HCT116 (cell line): ENCODE data around the gene ENPP4. TPM values are rescaled to one million over a fixed set of nuclear protein-coding genes. Genes with fewer than 3 reads are reported as not detected.

Experiments
- ATAC-seq: fragments of 200-7000 bp; cut with Tn5 transposase; 2 replicates; pipeline ENCODE4 v1.9.1; 2020; ENCODE audit warnings: mild to moderate bottlenecking, moderate library complexity
- BruUV-seq: library from RNA; stranded (reverse); fragments of 400-500 nt; replicated peaks from 2 replicates; lab custom pipeline; 2021; lab: Mats Ljungman, UMichigan
- CTCF ChIA-PET: fragments of 300-600 bp; sonication (Branson Sonifier 250); formaldehyde crosslinking; loops from one replicate; lab custom pipeline; 2021; ENCODE audit warnings: antibody characterized with exemption; lab: Charles Lee
- POLR2A ChIA-PET: fragments of 300-600, 350-600 bp; sonication (Branson Sonifier 250); formaldehyde crosslinking; loops from one replicate; lab custom pipeline; 2021; ENCODE audit warnings: antibody characterized with exemption; lab: Charles Lee
- RAD21 ChIA-PET, 2 experiments: fragments of 300-600 bp; sonication (Branson Sonifier 250); formaldehyde crosslinking; loops; one replicate each; lab custom pipeline; 2023; ENCODE audit warnings: low total read pairs in 2 of 2; ENCODE audit not compliant: uncharacterized antibody in 2 of 2, unreplicated experiment in 2 of 2, low non-redundant PET in 1 of 2; lab: Charles Lee
- DNase-seq: peaks from one replicate; pipeline ENCODE4 v3.0.0-alpha.2; 2010; ENCODE audit warnings: low read depth, low spot score
- H2AFZ ChIP-seq: fragments of 200-600 bp; shearing (Covaris generic), sonication (generic); 2 replicates; pipeline ENCODE4 v1.6.1; 2017; ENCODE audit warnings: low read depth, mixed run types, mixed read lengths, antibody characterized with exemption, low read length; ENCODE audit not compliant: poor library complexity, severe bottlenecking
- H3K27ac ChIP-seq: 2 replicates; pipeline ENCODE4 v1.5.1; 2012; ENCODE audit warnings: low read depth, low read length
- H3K27me3 ChIP-seq: fragments of 200-600 bp; sonication (generic); 2 replicates; pipeline ENCODE4 v1.6.1; 2016; ENCODE audit warnings: mixed run types, low read length, mixed read lengths; ENCODE audit not compliant: insufficient read depth
- H3K36me3 ChIP-seq, 2 experiments: fragments of 200-500 bp in 1 of 2; fragments of 200-600 bp in 1 of 2; sonication (Bioruptor generic) in 1 of 2; sonication (generic) in 1 of 2; 2 replicates each; pipeline versions ENCODE4 v1.5.1 to v1.6.1; 2014 to 2016; ENCODE audit warnings: low read length in 2 of 2, inconsistent platforms in 1 of 2, mixed read lengths in 1 of 2, mixed run types in 1 of 2; ENCODE audit not compliant: insufficient read depth in 2 of 2, control insufficient read depth in 1 of 2
- H3K4me1 ChIP-seq, 2 experiments: fragments of 200-600 bp in 1 of 2; sonication (generic) in 1 of 2; 2 replicates each; pipeline versions ENCODE4 v1.5.1 to v1.6.1; 2012 to 2017; ENCODE audit warnings: low read length in 2 of 2, inconsistent platforms in 1 of 2, mild to moderate bottlenecking in 1 of 2, mixed read lengths in 1 of 2, mixed run types in 1 of 2, moderate library complexity in 1 of 2; ENCODE audit not compliant: insufficient read depth in 2 of 2, control insufficient read depth in 1 of 2
- H3K4me2 ChIP-seq: fragments of 200-600 bp; sonication (generic); 2 replicates; pipeline ENCODE4 v1.6.1; 2017; ENCODE audit warnings: mixed run types, low read length, mixed read lengths
- H3K4me3 ChIP-seq, 2 experiments: fragments of 200-600 bp in 1 of 2; sonication (generic) in 1 of 2; replicated peaks in 1 of 2; 2 replicates each; pipeline ENCODE4 v1.5.1; 2011 to 2016; ENCODE audit warnings: low read length in 2 of 2, control low read depth in 1 of 2, low read depth in 1 of 2, mild to moderate bottlenecking in 1 of 2, mixed read lengths in 1 of 2, mixed run types in 1 of 2
- H3K79me2 ChIP-seq: fragments of 200-600 bp; sonication (generic); 2 replicates; pipeline ENCODE4 v1.6.1; 2017; ENCODE audit warnings: mild to moderate bottlenecking, mixed run types, low read length, moderate library complexity, mixed read lengths; ENCODE audit not compliant: insufficient read depth
- H3K9ac ChIP-seq: fragments of 200-600 bp; sonication (generic); 2 replicates; pipeline ENCODE4 v1.6.1; 2016; ENCODE audit warnings: low read length, mixed read lengths
- H3K9me2 ChIP-seq: fragments of 200-600 bp; sonication (generic), shearing (Covaris generic); 2 replicates; pipeline ENCODE4 v1.6.1; 2017; ENCODE audit warnings: mixed run types, mild to moderate bottlenecking, moderate library complexity; ENCODE audit not compliant: insufficient read depth
- H3K9me3 ChIP-seq, 2 experiments: fragments of 200-500 bp in 1 of 2; fragments of 200-600 bp in 1 of 2; sonication (Bioruptor generic) in 1 of 2; sonication (generic) in 1 of 2; 2 replicates each; pipeline ENCODE4 v1.6.1; 2014 to 2017; ENCODE audit warnings: low read length in 2 of 2, mixed read lengths in 2 of 2, inconsistent platforms in 1 of 2, low read depth in 1 of 2, mild to moderate bottlenecking in 1 of 2, mixed run types in 1 of 2, moderate library complexity in 1 of 2; ENCODE audit not compliant: control insufficient read depth in 1 of 2, insufficient read depth in 1 of 2
- H4K20me1 ChIP-seq: fragments of 200-600 bp; sonication (generic), shearing (Covaris generic); 2 replicates; pipeline ENCODE4 v1.6.1; 2017; ENCODE audit warnings: mixed run types, mild to moderate bottlenecking, moderate library complexity; ENCODE audit not compliant: insufficient read depth
- CBX3 ChIP-seq: IDR thresholded peaks from 2 replicates; pipeline ENCODE4 v1.6.1; 2012; ENCODE audit warnings: low read depth
- CEBPB ChIP-seq: IDR thresholded peaks from 2 replicates; pipeline ENCODE4 v1.6.1; 2012; ENCODE audit warnings: low read depth
- ELF1 ChIP-seq: IDR thresholded peaks from 2 replicates; pipeline ENCODE4 v1.6.1; 2012; ENCODE audit warnings: low read depth, borderline replicate concordance
- EZH2 ChIP-seq: fragments of 200-600 bp; sonication (generic); IDR thresholded peaks from 2 replicates; pipeline ENCODE4 v1.6.1; 2017; ENCODE audit warnings: antibody characterized with exemption, mixed run types
- FOSL1 ChIP-seq: IDR thresholded peaks from 2 replicates; pipeline ENCODE4 v1.6.1; 2012; ENCODE audit warnings: low read depth
- JUND ChIP-seq: IDR thresholded peaks from 2 replicates; pipeline ENCODE4 v1.6.1; 2012
- RAD21 ChIP-seq: IDR thresholded peaks from 2 replicates; pipeline ENCODE4 v1.6.1; 2012; ENCODE audit warnings: low read depth, mild to moderate bottlenecking
- SRF ChIP-seq: IDR thresholded peaks from 2 replicates; pipeline ENCODE4 v1.6.1; 2012; ENCODE audit warnings: low read depth
- TCF7L2 ChIP-seq: IDR thresholded peaks from 2 replicates; pipeline ENCODE4 v1.7.0; 2011; ENCODE audit warnings: borderline replicate concordance, inconsistent platforms; ENCODE audit not compliant: insufficient read depth, insufficient read length; ENCODE audit errors: extremely low read depth
- YY1 ChIP-seq: IDR thresholded peaks from 2 replicates; pipeline ENCODE4 v1.6.1; 2011; ENCODE audit warnings: low read length, low read depth, moderate library complexity, mild to moderate bottlenecking; ENCODE audit not compliant: insufficient replicate concordance; ENCODE audit errors: extremely low read depth
- ZNF274 ChIP-seq: fragments of 200-500 bp; sonication (Bioruptor generic); IDR thresholded peaks from 2 replicates; pipeline ENCODE4 v1.6.1; 2014; ENCODE audit warnings: mild to moderate bottlenecking, low read depth, low read length, inconsistent platforms
- intact Hi-C: fragments of 100-400 bp; cut with micrococcal nuclease; formaldehyde crosslinking; loops from 2 replicates; pipeline ENCODE4 v1.10.0; 2022
- total RNA-seq: library from RNA; stranded (reverse); gene quantifications from one replicate; pipeline ENCODE4 v1.2.1, GENCODE V29; 2021; ENCODE audit not compliant: unreplicated experiment
- TF ChIP-seq, protein P1 (sequence below): IDR thresholded peaks from 2 replicates; pipeline ENCODE4 v1.6.1; 2012
- TF ChIP-seq, protein P2 (sequence below): IDR thresholded peaks from 2 replicates; pipeline ENCODE4 v1.6.1; 2011; ENCODE audit warnings: mild to moderate bottlenecking, low read length, moderate library complexity; ENCODE audit not compliant: insufficient replicate concordance; ENCODE audit errors: extremely low read depth
- TF ChIP-seq, protein P3 (sequence below), 3 experiments: fragments of 200-600 bp in 1 of 3; sonication (generic) in 1 of 3; IDR thresholded peaks in 2 of 3; conservative IDR thresholded peaks in 1 of 3; 2 replicates each; pipeline ENCODE4 v1.5.1; 2012 to 2017; ENCODE audit warnings: low read depth in 2 of 3, low read length in 2 of 3, antibody characterized with exemption in 1 of 3, borderline replicate concordance in 1 of 3, control low read depth in 1 of 3, mild to moderate bottlenecking in 1 of 3, mixed read lengths in 1 of 3, mixed run types in 1 of 3, moderate library complexity in 1 of 3; ENCODE audit not compliant: insufficient read depth in 1 of 3
- TF ChIP-seq, protein P4 (sequence below): IDR thresholded peaks from 2 replicates; pipeline ENCODE4 v1.6.1; 2012; ENCODE audit warnings: low read depth

ENPP4 gene
- total RNA-seq, 1 experiment from 2014 or later, result 9.6 TPM

DNA sequence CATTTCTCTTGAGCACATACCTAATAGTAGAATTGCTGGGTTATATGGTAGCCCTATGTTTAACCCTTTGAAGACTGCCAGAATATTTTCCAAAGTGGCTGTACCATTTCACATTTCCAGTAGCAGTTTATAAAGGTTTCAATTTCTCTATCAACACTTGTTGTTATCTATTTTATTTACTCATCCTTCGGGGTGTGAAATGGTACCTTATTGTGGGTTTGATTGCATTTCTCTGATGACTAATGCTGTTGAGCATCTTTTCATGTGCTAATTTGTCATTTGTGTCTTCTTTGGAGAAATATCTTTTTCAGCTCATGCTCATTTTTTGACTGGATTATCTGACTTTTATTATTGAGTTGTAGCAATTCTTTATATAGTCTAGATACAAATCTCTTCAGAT lies 5.4 kb downstream of the ENPP4 start:
- ChIA-PET POLR2A (no interaction called here), RAD21 (no interaction called here)
- DNase-seq, result no peak

More for the DNA sequence above, 5.4 kb downstream of the ENPP4 start:
- no peaks in the 10 kb centered on the region for H4K20me1 ChIP-seq
- intact Hi-C loops, result no loop called here
- H3K27ac ChIP-seq, result no peak overlapping the region
- H3K9me2 ChIP-seq, result no peaks in the 10 kb centered on the region
- CTCF ChIA-PET, result no interaction called here
- H3K9ac ChIP-seq, result no peak overlapping the region
- H3K4me1 ChIP-seq, result peaks cover 3 to 4% of the 10 kb centered on the region in 2 experiments; a peak in 2 of 4 replicates
- no peaks in the 10 kb centered on the region for H3K27me3 ChIP-seq
- BruUV-seq, result no TSS peak
- H3K79me2 ChIP-seq, result peaks cover 22% of the 10 kb centered on the region
- TF ChIP-seq, protein P1, sequence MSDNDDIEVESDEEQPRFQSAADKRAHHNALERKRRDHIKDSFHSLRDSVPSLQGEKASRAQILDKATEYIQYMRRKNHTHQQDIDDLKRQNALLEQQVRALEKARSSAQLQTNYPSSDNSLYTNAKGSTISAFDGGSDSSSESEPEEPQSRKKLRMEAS, result no peak
- TF ChIP-seq, protein P2, sequence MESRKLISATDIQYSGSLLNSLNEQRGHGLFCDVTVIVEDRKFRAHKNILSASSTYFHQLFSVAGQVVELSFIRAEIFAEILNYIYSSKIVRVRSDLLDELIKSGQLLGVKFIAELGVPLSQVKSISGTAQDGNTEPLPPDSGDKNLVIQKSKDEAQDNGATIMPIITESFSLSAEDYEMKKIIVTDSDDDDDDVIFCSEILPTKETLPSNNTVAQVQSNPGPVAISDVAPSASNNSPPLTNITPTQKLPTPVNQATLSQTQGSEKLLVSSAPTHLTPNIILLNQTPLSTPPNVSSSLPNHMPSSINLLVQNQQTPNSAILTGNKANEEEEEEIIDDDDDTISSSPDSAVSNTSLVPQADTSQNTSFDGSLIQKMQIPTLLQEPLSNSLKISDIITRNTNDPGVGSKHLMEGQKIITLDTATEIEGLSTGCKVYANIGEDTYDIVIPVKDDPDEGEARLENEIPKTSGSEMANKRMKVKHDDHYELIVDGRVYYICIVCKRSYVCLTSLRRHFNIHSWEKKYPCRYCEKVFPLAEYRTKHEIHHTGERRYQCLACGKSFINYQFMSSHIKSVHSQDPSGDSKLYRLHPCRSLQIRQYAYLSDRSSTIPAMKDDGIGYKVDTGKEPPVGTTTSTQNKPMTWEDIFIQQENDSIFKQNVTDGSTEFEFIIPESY, result no peak
- no peak for TF ChIP-seq TCF7L2
- TF ChIP-seq EZH2, result no peak
- TF ChIP-seq JUND, result no peak
- TF ChIP-seq CBX3, result no peak
- TF ChIP-seq FOSL1, result no peak
- TF ChIP-seq ZNF274, result no peak
- TF ChIP-seq YY1, result no peak
- TF ChIP-seq, protein P3, sequence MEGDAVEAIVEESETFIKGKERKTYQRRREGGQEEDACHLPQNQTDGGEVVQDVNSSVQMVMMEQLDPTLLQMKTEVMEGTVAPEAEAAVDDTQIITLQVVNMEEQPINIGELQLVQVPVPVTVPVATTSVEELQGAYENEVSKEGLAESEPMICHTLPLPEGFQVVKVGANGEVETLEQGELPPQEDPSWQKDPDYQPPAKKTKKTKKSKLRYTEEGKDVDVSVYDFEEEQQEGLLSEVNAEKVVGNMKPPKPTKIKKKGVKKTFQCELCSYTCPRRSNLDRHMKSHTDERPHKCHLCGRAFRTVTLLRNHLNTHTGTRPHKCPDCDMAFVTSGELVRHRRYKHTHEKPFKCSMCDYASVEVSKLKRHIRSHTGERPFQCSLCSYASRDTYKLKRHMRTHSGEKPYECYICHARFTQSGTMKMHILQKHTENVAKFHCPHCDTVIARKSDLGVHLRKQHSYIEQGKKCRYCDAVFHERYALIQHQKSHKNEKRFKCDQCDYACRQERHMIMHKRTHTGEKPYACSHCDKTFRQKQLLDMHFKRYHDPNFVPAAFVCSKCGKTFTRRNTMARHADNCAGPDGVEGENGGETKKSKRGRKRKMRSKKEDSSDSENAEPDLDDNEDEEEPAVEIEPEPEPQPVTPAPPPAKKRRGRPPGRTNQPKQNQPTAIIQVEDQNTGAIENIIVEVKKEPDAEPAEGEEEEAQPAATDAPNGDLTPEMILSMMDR (IDR thresholded peaks at IDR 0.05 in 2 of 3, conservative IDR thresholded peaks at IDR 0.05 in 1 of 3; ENCODE audit: borderline replicate concordance in 1 of 3, insufficient read depth in 1 of 3, low read depth in 2 of 3, low read length in 2 of 3), result no peak
- TF ChIP-seq ELF1, result no peak
- TF ChIP-seq, protein P4, sequence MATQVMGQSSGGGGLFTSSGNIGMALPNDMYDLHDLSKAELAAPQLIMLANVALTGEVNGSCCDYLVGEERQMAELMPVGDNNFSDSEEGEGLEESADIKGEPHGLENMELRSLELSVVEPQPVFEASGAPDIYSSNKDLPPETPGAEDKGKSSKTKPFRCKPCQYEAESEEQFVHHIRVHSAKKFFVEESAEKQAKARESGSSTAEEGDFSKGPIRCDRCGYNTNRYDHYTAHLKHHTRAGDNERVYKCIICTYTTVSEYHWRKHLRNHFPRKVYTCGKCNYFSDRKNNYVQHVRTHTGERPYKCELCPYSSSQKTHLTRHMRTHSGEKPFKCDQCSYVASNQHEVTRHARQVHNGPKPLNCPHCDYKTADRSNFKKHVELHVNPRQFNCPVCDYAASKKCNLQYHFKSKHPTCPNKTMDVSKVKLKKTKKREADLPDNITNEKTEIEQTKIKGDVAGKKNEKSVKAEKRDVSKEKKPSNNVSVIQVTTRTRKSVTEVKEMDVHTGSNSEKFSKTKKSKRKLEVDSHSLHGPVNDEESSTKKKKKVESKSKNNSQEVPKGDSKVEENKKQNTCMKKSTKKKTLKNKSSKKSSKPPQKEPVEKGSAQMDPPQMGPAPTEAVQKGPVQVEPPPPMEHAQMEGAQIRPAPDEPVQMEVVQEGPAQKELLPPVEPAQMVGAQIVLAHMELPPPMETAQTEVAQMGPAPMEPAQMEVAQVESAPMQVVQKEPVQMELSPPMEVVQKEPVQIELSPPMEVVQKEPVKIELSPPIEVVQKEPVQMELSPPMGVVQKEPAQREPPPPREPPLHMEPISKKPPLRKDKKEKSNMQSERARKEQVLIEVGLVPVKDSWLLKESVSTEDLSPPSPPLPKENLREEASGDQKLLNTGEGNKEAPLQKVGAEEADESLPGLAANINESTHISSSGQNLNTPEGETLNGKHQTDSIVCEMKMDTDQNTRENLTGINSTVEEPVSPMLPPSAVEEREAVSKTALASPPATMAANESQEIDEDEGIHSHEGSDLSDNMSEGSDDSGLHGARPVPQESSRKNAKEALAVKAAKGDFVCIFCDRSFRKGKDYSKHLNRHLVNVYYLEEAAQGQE, result no peak
- TF ChIP-seq SRF, result no peak
- TF ChIP-seq CEBPB, result no peak
- no peak for TF ChIP-seq RAD21
- no peaks in the 10 kb centered on the region for H3K36me3 ChIP-seq
- no peak for ATAC-seq
- no peak overlapping the region for H2AFZ ChIP-seq
- no peaks in the 10 kb centered on the region for H3K9me3 ChIP-seq
- H3K4me2 ChIP-seq, result no peak overlapping the region
- no peak overlapping the region for H3K4me3 ChIP-seq
